ENCODE results near the gene FGD5.

DNA sequence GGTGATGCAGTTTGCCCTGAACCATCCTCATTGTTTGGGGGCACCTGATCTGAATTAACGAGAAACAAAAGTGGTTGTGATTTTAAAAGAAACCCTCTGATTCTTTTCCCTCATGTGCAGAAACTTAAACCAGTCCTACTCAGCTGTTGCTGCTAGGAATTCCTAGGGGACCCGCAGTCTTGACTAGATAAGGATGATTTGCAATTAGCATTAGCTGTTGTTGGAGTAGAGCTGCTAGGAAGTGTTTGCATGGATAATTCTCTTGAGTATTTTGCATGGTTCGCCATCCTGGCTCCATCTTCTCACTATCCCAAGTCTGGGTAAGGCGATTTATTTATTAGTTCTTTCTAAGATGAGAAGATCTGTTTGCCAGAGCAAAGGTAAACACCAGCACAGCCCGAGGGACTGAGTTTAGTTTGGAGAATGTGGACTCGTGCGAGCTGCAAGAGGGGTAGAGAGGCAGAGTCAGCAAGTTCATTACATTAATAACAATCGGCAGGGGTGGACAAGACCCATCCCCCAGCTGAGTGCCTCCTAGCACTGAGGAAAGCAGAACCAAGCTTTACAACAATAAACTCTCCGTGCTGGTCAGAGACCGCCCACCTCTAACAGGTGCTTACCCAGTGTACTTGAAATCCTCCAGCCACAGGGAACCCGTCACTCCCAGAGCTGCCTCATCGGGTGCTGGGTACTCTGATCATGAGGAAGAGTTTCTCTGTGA, 4.1 kb downstream of the FGD5 start:
- TF ChIP-seq, protein P1, sequence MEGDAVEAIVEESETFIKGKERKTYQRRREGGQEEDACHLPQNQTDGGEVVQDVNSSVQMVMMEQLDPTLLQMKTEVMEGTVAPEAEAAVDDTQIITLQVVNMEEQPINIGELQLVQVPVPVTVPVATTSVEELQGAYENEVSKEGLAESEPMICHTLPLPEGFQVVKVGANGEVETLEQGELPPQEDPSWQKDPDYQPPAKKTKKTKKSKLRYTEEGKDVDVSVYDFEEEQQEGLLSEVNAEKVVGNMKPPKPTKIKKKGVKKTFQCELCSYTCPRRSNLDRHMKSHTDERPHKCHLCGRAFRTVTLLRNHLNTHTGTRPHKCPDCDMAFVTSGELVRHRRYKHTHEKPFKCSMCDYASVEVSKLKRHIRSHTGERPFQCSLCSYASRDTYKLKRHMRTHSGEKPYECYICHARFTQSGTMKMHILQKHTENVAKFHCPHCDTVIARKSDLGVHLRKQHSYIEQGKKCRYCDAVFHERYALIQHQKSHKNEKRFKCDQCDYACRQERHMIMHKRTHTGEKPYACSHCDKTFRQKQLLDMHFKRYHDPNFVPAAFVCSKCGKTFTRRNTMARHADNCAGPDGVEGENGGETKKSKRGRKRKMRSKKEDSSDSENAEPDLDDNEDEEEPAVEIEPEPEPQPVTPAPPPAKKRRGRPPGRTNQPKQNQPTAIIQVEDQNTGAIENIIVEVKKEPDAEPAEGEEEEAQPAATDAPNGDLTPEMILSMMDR (IDR thresholded peaks at IDR 0.05) = no peak
- TF ChIP-seq POLR2A (IDR thresholded peaks at IDR 0.05) = no peak
